GM12874 (cell line): Measurements from ENCODE around the gene FILIP1L.

ENCODE experiments used
- TF ChIP-seq, protein P1 (sequence below): IDR thresholded peaks from 2 replicates; pipeline ENCODE4 v1.5.1; 2011; ENCODE audit warnings: low read depth, mild to moderate bottlenecking, control low read depth, low read length, moderate library complexity; ENCODE audit not compliant: insufficient read depth

The FILIP1L gene

DNA sequence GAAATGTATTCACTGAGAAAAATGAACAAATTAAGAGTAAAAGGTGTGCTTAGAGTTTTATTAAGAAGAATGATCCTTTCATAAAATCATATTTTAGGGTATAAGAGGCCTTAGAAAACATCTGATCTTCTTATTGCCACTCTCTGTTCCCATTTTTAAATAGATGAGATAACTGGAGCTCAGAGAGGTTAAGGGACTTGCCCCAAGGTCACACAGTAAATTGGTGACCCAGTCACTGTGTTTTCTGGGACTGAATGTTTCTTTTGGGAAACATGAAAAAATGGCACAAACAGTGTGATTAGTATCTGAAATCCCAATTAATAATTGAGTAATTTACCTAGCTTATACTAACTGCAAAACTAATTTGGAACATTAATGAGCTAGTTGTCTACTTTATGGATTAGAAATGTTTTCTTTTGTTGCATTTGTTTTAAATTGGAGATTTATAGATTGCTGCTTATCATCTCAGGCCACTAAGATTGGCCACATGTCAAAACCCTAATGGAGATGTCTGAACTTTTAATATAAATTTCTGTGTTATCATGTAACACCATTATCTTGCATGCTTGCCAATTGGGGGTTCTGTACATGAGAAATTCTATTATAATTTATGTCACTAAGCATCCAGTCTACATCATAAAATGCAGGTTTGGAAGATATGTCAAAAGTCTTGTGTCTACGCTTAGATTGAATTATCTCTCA is 231.7 kb downstream of the FILIP1L start:
- TF ChIP-seq, protein P1, sequence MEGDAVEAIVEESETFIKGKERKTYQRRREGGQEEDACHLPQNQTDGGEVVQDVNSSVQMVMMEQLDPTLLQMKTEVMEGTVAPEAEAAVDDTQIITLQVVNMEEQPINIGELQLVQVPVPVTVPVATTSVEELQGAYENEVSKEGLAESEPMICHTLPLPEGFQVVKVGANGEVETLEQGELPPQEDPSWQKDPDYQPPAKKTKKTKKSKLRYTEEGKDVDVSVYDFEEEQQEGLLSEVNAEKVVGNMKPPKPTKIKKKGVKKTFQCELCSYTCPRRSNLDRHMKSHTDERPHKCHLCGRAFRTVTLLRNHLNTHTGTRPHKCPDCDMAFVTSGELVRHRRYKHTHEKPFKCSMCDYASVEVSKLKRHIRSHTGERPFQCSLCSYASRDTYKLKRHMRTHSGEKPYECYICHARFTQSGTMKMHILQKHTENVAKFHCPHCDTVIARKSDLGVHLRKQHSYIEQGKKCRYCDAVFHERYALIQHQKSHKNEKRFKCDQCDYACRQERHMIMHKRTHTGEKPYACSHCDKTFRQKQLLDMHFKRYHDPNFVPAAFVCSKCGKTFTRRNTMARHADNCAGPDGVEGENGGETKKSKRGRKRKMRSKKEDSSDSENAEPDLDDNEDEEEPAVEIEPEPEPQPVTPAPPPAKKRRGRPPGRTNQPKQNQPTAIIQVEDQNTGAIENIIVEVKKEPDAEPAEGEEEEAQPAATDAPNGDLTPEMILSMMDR: no peak

DNA sequence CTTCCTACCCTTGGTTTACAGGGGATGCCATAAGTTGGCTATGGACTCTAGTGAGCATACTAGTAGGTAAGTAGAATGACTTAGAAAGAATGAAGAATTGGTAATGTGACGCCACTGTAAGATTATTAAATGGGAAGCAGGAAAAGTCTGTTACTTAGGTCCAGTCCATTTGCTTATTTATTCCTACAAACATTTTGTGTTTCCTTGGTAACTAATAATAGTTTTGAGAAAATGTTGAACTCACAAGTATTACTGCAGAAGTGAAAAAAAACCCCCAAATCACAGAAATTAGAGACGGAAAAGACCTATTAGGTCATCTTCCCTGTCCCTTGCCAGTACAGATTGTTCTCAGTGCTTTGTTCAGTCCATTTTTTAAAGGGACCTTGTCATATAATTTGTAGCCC is 233.2 kb downstream of the FILIP1L start:
- TF ChIP-seq, protein P1: no peak

DNA sequence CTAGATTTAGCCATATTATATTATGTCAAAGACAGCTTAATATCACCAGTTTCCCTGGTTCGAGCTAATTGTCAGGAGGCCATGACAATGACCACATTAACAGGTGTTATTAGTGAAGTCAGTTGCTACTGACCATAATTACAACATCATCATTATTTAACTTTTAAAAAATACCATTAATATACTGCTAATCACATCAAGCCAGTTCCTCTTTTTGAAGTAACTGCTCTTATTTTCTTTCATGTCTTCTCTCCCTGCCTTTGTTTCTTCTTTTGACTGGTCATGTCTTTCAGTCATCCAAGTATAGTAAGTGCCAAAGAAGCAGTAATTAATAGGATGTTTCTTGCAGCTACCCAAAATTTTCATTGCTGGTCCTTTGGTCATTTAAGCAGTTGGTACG is 235.0 kb downstream of the FILIP1L start:
- TF ChIP-seq, protein P1: no peak

DNA sequence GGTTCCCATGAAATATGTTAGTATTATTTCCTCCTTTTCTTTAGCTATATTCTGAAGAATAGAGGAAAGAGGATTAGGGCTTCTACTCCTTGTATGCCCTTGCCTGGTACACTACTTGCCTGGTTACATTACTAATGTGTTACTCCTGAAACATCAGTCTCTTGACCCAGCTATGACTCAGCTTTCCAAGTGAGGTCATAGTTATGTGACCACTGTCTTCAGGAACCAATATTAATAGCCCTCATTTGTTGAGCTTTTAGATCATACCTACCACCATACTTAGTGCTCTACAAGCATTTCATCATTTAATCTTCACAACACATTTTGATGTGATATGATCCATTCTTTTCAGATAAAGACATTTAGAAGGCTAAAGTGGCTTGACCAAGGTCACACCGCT is 236.3 kb downstream of the FILIP1L start:
- TF ChIP-seq, protein P1: no peak

DNA sequence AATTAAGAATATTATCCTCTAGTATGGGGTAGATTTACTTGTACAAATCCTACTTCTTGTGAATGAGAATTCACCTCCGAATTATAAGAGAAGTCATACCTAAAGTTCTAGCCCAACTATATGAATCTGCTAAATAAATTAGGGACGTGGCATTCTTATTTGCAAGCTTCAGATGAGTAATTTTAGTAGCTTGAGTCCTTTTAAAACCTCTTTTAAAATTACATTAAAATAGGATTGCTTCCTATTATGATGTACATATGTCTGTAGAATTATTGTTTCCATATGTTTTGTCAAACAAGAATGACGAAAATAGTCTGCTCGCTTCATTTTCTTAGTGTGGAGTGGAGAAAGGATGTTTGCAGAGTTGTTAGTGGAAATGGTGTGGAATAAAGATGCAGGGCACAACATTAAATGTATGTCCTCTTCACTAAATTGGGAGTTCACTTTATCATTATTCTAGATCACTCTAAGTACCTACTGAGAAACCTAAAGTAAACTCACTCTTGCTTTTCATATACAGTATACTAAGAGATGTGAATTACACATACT is 237.2 kb downstream of the FILIP1L start:
- TF ChIP-seq, protein P1: no peak

DNA sequence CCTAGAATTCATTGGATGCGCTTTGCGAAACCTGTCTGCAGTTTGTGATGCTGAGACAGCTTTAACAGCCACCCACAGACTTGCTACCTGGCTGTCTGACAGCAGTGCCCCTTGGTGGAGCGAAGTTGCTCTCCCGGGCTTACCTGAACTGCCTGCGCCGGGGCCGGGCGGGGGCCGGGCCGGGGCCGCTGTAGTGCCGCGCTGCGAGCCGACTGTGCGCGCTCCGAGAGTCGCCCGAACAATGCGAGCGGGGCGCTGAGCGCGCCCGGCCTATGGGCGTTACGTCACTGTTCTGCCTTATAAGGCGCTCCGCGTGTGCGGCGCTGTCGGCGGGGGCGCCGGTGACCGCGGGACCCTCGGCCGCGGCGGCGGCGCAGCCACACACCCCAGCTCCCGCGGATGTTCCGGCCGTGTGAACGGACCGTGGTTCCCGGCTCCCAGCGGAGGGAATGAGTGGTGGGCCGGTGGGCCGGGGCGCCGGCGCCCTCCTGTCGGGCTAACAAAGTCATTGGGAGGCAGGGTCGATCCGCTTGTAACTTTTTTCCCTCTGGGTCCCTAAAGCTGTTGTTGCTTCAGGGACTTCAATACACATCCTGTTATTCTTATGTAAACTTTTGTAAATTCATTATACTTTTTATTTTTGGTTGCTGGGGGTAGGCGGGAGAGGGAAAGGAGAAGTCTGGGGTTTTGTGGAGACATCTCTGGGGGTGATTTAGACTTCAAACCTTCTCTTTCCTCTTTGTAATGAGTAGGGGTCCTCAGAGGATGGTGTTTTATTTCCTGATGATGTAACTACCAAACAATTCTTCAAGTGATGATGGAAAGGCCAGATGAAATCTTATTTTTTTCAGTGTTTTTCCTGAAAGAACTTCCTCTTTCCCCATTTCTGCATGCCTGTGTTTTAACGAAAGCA is 238.1 kb downstream of the FILIP1L start:
- TF ChIP-seq, protein P1: no peak

DNA sequence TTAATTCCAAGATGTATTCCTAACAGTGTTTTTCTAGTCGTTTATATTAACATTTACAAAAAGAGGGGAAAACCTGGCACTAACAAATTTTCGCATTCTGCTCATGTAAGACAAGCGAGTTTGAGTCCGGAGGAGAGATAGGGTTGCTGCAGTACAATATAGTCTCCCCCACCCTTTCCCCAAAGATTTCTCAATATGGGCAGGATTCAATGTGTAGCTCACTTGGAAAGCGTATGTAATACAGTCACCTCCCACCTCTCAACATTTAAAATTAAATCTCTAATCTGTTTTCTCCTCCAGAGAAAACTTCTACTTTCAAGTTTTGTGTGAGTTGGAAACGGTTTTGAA is 238.7 kb downstream of the FILIP1L start:
- TF ChIP-seq, protein P1: no peak
